ENCODE data around the gene MYO9A. TPM values are rescaled to one million over a fixed set of nuclear protein-coding genes. Genes with fewer than 3 reads are reported as not detected.

MYO9A gene
- total RNA-seq, 1 experiment from 2014 or later = 21.4 TPM

DNA sequence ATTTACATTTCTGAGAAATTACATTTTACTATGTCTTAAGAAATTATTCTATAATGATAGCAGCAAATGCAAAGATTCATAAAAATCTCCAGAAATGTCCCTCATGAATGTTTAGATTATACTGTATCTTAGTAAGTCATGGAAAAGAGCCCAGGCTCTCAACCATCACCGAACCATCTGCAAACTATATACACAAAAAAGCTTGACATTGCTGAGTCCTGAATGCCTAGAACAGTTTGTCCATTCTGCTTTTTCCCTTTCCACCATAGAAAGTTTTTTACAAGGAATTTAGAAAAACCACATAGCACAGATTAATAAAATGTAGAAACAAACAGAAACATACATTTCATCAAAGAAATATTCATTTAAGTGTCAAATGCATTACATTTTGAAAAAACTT lies 83.6 kb downstream of the MYO9A start:
- TF ChIP-seq, protein P1, sequence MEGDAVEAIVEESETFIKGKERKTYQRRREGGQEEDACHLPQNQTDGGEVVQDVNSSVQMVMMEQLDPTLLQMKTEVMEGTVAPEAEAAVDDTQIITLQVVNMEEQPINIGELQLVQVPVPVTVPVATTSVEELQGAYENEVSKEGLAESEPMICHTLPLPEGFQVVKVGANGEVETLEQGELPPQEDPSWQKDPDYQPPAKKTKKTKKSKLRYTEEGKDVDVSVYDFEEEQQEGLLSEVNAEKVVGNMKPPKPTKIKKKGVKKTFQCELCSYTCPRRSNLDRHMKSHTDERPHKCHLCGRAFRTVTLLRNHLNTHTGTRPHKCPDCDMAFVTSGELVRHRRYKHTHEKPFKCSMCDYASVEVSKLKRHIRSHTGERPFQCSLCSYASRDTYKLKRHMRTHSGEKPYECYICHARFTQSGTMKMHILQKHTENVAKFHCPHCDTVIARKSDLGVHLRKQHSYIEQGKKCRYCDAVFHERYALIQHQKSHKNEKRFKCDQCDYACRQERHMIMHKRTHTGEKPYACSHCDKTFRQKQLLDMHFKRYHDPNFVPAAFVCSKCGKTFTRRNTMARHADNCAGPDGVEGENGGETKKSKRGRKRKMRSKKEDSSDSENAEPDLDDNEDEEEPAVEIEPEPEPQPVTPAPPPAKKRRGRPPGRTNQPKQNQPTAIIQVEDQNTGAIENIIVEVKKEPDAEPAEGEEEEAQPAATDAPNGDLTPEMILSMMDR (conservative IDR thresholded peaks at IDR 0.05) = no peak
- no peaks in the 10 kb centered on the region for H3K4me1 Mint-ChIP-seq
- H3K4me2 ChIP-seq (ENCODE audit: insufficient read depth, insufficient read length, low read length) = no peak overlapping the region
- H3K4me3 Mint-ChIP-seq = no peak overlapping the region
- H3K56ac ChIP-seq (ENCODE audit: insufficient read length, low read depth, low read length) = no peak overlapping the region
- H3K27me3 ChIP-seq (ENCODE audit: insufficient read depth, low read length) = no peaks in the 10 kb centered on the region
- H3K27ac Mint-ChIP-seq = no peak overlapping the region
- DNase-seq = no peak
- H3K27ac ChIP-seq (ENCODE audit: insufficient read length, low read depth, low read length) = no peak overlapping the region
- H3K9me3 ChIP-seq (ENCODE audit: control insufficient read depth, low read depth, low read length) = no peaks in the 10 kb centered on the region
- H3K4ac ChIP-seq (ENCODE audit: low read depth, low read length) = no peak overlapping the region
- no peaks in the 10 kb centered on the region for H3K4me1 ChIP-seq (ENCODE audit: insufficient read depth, low read length)
- H3K36me3 Mint-ChIP-seq (ENCODE audit: insufficient read depth in 1 of 3, low read depth in 3 of 3) = peaks cover 5 to 17% (median 17%) of the 10 kb centered on the region in 3 experiments; a peak in 6 of 7 replicates
- no peak overlapping the region for H3K14ac ChIP-seq (ENCODE audit: insufficient read depth, low read length)
- H3K27me3 Mint-ChIP-seq (ENCODE audit: low read depth) = no peaks in the 10 kb centered on the region
- no peak overlapping the region for H3K23ac ChIP-seq (ENCODE audit: insufficient read length, low read depth, low read length)
- H3K9me3 Mint-ChIP-seq = peaks cover 7 to 8% of the 10 kb centered on the region in 2 experiments; a peak in 3 of 5 replicates
- H4K5ac ChIP-seq (ENCODE audit: insufficient read length, low read depth, low read length) = no peak overlapping the region
- no peak overlapping the region for H2BK5ac ChIP-seq (ENCODE audit: insufficient read length, low read length)
- H2BK12ac ChIP-seq (ENCODE audit: insufficient read length, low read depth, low read length) = no peak overlapping the region
- no peak overlapping the region for H3T11ph ChIP-seq (ENCODE audit: low read length)
- no peak overlapping the region for H4K8ac ChIP-seq (replicated peaks; ENCODE audit: insufficient read length, low read depth, low read length)
- no peak overlapping the region for H2BK20ac ChIP-seq (ENCODE audit: low read depth, low read length, poor library complexity, severe bottlenecking)
- no peaks in the 10 kb centered on the region for H3K79me1 ChIP-seq (ENCODE audit: insufficient read depth, low read depth, low read length, poor library complexity, severe bottlenecking)
- H2BK120ac ChIP-seq (ENCODE audit: low read depth, low read length, poor library complexity, severe bottlenecking) = no peak overlapping the region
- peaks cover 2% of the 10 kb centered on the region; the same call in 1 of the 2 replicates for H3K79me2 ChIP-seq (ENCODE audit: insufficient read depth, low read length)
- no peak overlapping the region for H4K91ac ChIP-seq (ENCODE audit: insufficient read length, low read depth, low read length)
- no peak overlapping the region for H2AFZ ChIP-seq (ENCODE audit: low read length)
- H3K9ac ChIP-seq (ENCODE audit: extremely low read depth, insufficient read length, low read length) = no peak overlapping the region
- no peak overlapping the region for H2BK15ac ChIP-seq (ENCODE audit: low read depth, low read length)
- H3K18ac ChIP-seq (ENCODE audit: insufficient read length, low read depth, low read length) = no peak overlapping the region
- no peaks in the 10 kb centered on the region for H4K20me1 ChIP-seq (ENCODE audit: control insufficient read depth, insufficient read depth, insufficient read length)
- no peaks in the 10 kb centered on the region for H3K23me2 ChIP-seq (ENCODE audit: insufficient read length, low read depth, low read length, poor library complexity, severe bottlenecking)
- H2AK5ac ChIP-seq (ENCODE audit: insufficient read length, low read length) = no peak overlapping the region
- WGBS (ENCODE audit: extremely low coverage, insufficient read length, low lambda C conversion rate) = no CpG with 5 or more reads among the region's 1 CpG
